A673 (cell line): ENCODE results near the gene BNC1. TPM values are rescaled to one million over a fixed set of nuclear protein-coding genes. Genes with fewer than 3 reads are reported as not detected.

Experiments
- BruUV-seq: library from RNA; stranded (reverse); fragments of 400-500 nt; replicated peaks from 2 replicates; lab custom pipeline; 2021; lab: Mats Ljungman, UMichigan
- CTCF ChIA-PET: fragments of 300-600 bp; sonication (Branson Sonifier 250); formaldehyde crosslinking; loops from one replicate; lab custom pipeline; 2022; ENCODE audit warnings: antibody characterized with exemption; lab: Charles Lee
- POLR2A ChIA-PET: fragments of 300-600 bp; sonication (Branson Sonifier 250); formaldehyde crosslinking; loops from one replicate; lab custom pipeline; 2022; ENCODE audit warnings: antibody characterized with exemption; ENCODE audit not compliant: low non-redundant PET; lab: Charles Lee
- DNase-seq: peaks from one replicate; pipeline ENCODE4 v3.0.0-alpha.2; 2015; ENCODE audit warnings: low spot score
- H3K27ac ChIP-seq: fragments of 200-600 bp; sonication (generic); 2 replicates; pipeline ENCODE4 v1.5.1; 2016; ENCODE audit warnings: mixed run types, low read depth, mild to moderate bottlenecking, mixed read lengths, antibody characterized with exemption, low read length; ENCODE audit not compliant: poor library complexity, severe bottlenecking
- H3K27me3 ChIP-seq: fragments of 200-600 bp; sonication (generic); replicated peaks from 2 replicates; pipeline ENCODE4 v1.6.1; 2017; ENCODE audit warnings: mixed run types, low read depth, mild to moderate bottlenecking, mixed read lengths, antibody characterized with exemption, low read length; ENCODE audit not compliant: insufficient read depth, poor library complexity
- H3K36me3 ChIP-seq: fragments of 200-600 bp; sonication (generic); 2 replicates; pipeline ENCODE4 v1.6.1; 2016; ENCODE audit warnings: mixed run types, mild to moderate bottlenecking, mixed read lengths, antibody characterized with exemption, low read length; ENCODE audit not compliant: insufficient read depth, poor library complexity, severe bottlenecking
- H3K4me1 ChIP-seq: fragments of 200-600 bp; sonication (generic); 2 replicates; pipeline ENCODE4 v1.6.1; 2017; ENCODE audit warnings: mixed run types, mild to moderate bottlenecking, mixed read lengths, antibody characterized with exemption, low read length; ENCODE audit not compliant: insufficient read depth, poor library complexity, severe bottlenecking
- H3K4me3 ChIP-seq: fragments of 200-600 bp; sonication (generic); 2 replicates; pipeline ENCODE4 v1.5.1; 2016; ENCODE audit warnings: low read depth, mixed run types, mild to moderate bottlenecking, mixed read lengths, low read length; ENCODE audit not compliant: poor library complexity, severe bottlenecking
- H3K9me3 ChIP-seq: fragments of 200-600 bp; sonication (generic); 2 replicates; pipeline ENCODE4 v1.6.1; 2016; ENCODE audit warnings: mixed run types, low read depth, mild to moderate bottlenecking, mixed read lengths, antibody characterized with exemption, low read length; ENCODE audit not compliant: poor library complexity, severe bottlenecking
- CTCF ChIP-seq: fragments of 300-800, 200-600 bp; sonication (generic); conservative IDR thresholded peaks from 2 replicates; pipeline ENCODE4 v1.5.1; 2017; ENCODE audit warnings: low read depth, mild to moderate bottlenecking, antibody characterized with exemption, low read length, moderate library complexity, mixed read lengths
- EZH2 ChIP-seq: fragments of 200-600 bp; sonication (generic); IDR thresholded peaks from 2 replicates; pipeline ENCODE4 v1.6.1; 2017; ENCODE audit warnings: borderline replicate concordance, low read depth, mild to moderate bottlenecking, mixed read lengths, antibody characterized with exemption, low read length; ENCODE audit not compliant: poor library complexity, severe bottlenecking
- intact Hi-C: fragments of 100-400 bp; cut with micrococcal nuclease; formaldehyde crosslinking; loops from one replicate; pipeline ENCODE4 v1.10.0; 2022; ENCODE audit not compliant: unreplicated experiment
- total RNA-seq: library from RNA; stranded (reverse); gene quantifications from 2 replicates; pipeline ENCODE4 v1.2.3, GENCODE V29; 2021

Gene BNC1
- total RNA-seq, 1 experiment from 2014 or later: 0.37 TPM

GRCh38 chr15:83323296-83323711 lies 38.8 kb upstream of the BNC1 start:
- TF ChIP-seq CTCF (no peak), EZH2 (no peak)
- no TSS peak for BruUV-seq
- DNase-seq: no peak
- intact Hi-C loops: no loop called here
- Histone ChIP-seq H3K27ac (no peak overlapping the region), H3K4me1 (no peaks in the 10 kb centered on the region), H3K27me3 (no peaks in the 10 kb centered on the region), H3K4me3 (no peak overlapping the region), H3K9me3 (no peaks in the 10 kb centered on the region), H3K36me3 (no peaks in the 10 kb centered on the region)
- ChIA-PET POLR2A (no interaction called here), CTCF (no interaction called here)

- Histone ChIP-seq H3K4me3 (no peak overlapping the region), H3K4me1 (no peaks in the 10 kb centered on the region), H3K36me3 (no peaks in the 10 kb centered on the region), H3K9me3 (no peaks in the 10 kb centered on the region), H3K27me3 (no peaks in the 10 kb centered on the region), H3K27ac (no peak overlapping the region)
- TF ChIP-seq CTCF (no peak), EZH2 (no peak)
- intact Hi-C loops: no loop called here
- ChIA-PET POLR2A (no interaction called here), CTCF (no interaction called here)
- DNase-seq: no peak
- no TSS peak for BruUV-seq
These were observed 38.2 kb upstream of the BNC1 start for GRCh38 chr15:83322691-83323090.

DNA sequence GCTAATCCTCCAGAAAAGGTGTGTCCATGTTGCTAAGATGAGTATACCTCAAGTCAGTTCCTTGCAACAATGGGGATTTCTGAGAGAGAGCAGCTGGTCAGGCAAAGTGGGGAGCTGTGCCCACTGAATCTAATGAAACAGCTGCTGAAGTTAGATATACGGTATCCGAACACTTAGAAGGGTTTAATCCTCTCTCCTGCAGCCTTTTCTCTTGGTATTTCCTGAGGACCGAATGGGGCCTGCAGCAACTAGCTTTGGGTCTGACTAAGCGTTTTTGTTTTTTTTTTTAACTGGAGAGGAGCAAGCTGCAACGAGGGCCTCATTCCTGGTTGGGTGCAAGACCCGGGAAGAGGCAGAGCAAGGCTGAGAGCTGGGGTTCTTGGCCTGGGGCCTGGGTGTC lies 37.6 kb upstream of the BNC1 start:
- POLR2A ChIA-PET: no interaction called here
- no peak overlapping the region for H3K27ac ChIP-seq
- intact Hi-C loops: no loop called here
- no peaks in the 10 kb centered on the region for H3K9me3 ChIP-seq
- no peaks in the 10 kb centered on the region for H3K27me3 ChIP-seq
- DNase-seq: no peak
- no TSS peak for BruUV-seq
- H3K4me3 ChIP-seq: no peak overlapping the region
- H3K4me1 ChIP-seq: no peaks in the 10 kb centered on the region
- TF ChIP-seq EZH2 (no peak), CTCF (no peak)
- CTCF ChIA-PET: no interaction called here
- H3K36me3 ChIP-seq: no peaks in the 10 kb centered on the region
